HepG2 (cell line): ENCODE data around the gene TULP4. TPM values are rescaled to one million over a fixed set of nuclear protein-coding genes. Genes with fewer than 3 reads are reported as not detected.

ENCODE experiments used
- BHLHE40 ChIP-seq: IDR thresholded peaks from 2 replicates; pipeline ENCODE4 v1.6.1; 2011; ENCODE audit warnings: low read length, improper control_type of control experiment
- CENPX ChIP-seq: sonication (generic); formaldehyde crosslinking; IDR thresholded peaks from 2 replicates; pipeline ENCODE4 v1.9.0; 2021; ENCODE audit warnings: mild to moderate bottlenecking, missing genetic modification reagents, moderate library complexity
- FOSL1 ChIP-seq: sonication (generic); formaldehyde crosslinking; IDR thresholded peaks from 2 replicates; pipeline ENCODE4 v1.9.0; 2021; ENCODE audit warnings: missing genetic modification reagents, borderline replicate concordance
- FOXC1 ChIP-seq: sonication (generic); formaldehyde crosslinking; IDR thresholded peaks from 2 replicates; pipeline ENCODE4 v1.8.0; 2022; ENCODE audit warnings: mild to moderate bottlenecking, missing genetic modification reagents, borderline replicate concordance
- FOXM1 ChIP-seq: sonication (generic); formaldehyde crosslinking; IDR thresholded peaks from 2 replicates; pipeline ENCODE4 v1.5.0; 2020; ENCODE audit warnings: missing genetic modification reagents
- GTF3A ChIP-seq: sonication (generic); formaldehyde crosslinking; conservative IDR thresholded peaks from 2 replicates; pipeline ENCODE4 v1.4.0; 2020; ENCODE audit warnings: mild to moderate bottlenecking, missing genetic modification reagents
- IRF1 ChIP-seq: sonication (generic); formaldehyde crosslinking; IDR thresholded peaks from 2 replicates; pipeline ENCODE4 v1.4.0; 2020; ENCODE audit warnings: low read depth, mild to moderate bottlenecking, missing genetic modification reagents
- IRF9 ChIP-seq: sonication (generic); formaldehyde crosslinking; IDR thresholded peaks from 2 replicates; pipeline ENCODE4 v1.8.0; 2022; ENCODE audit warnings: missing genetic modification reagents, mild to moderate bottlenecking, borderline replicate concordance
- ISL2 ChIP-seq: sonication (generic); formaldehyde crosslinking; IDR thresholded peaks from 2 replicates; pipeline ENCODE4 v1.5.0; 2020; ENCODE audit warnings: missing genetic modification reagents
- ISX ChIP-seq: sonication (generic); formaldehyde crosslinking; conservative IDR thresholded peaks from 2 replicates; pipeline ENCODE4 v1.5.0; 2020; ENCODE audit warnings: missing genetic modification reagents
- LCORL ChIP-seq, 2 experiments: fragments of 450-650 bp in 1 of 2; sonication (generic) in 1 of 2; formaldehyde crosslinking in 1 of 2; IDR thresholded peaks; 2 replicates each; pipeline versions ENCODE4 v1.5.0 to v1.6.1; 2017 to 2020; ENCODE audit warnings: antibody characterized with exemption in 1 of 2, missing genetic modification reagents in 1 of 2
- MLLT10 ChIP-seq: sonication (generic); formaldehyde crosslinking; IDR thresholded peaks from 2 replicates; pipeline ENCODE4 v1.4.0; 2020; ENCODE audit warnings: missing genetic modification reagents
- NCOA5 ChIP-seq: sonication (generic); formaldehyde crosslinking; IDR thresholded peaks from 2 replicates; pipeline ENCODE4 v1.4.0; 2020; ENCODE audit warnings: missing genetic modification reagents
- PCBP2 ChIP-seq: fragments of 200-400 bp; formaldehyde crosslinking; optimal IDR thresholded peaks from 2 replicates; pipeline ENCODE3; 2018; ENCODE audit warnings: low read length, low read depth; ENCODE audit not compliant: poor library complexity, severe bottlenecking
- PHB2 ChIP-seq: fragments of 450-650 bp; IDR thresholded peaks from 2 replicates; pipeline ENCODE4 v1.6.1; 2018; ENCODE audit not compliant: partially characterized antibody
- PTBP1 ChIP-seq: fragments of 200-400 bp; formaldehyde crosslinking; IDR thresholded peaks from 2 replicates; pipeline ENCODE4 v1.6.1; 2018; ENCODE audit warnings: low read length, low read depth; ENCODE audit not compliant: poor library complexity, severe bottlenecking
- REL ChIP-seq: sonication (generic); formaldehyde crosslinking; conservative IDR thresholded peaks from 2 replicates; pipeline ENCODE4 v1.8.0; 2022; ENCODE audit warnings: mild to moderate bottlenecking, missing genetic modification reagents, moderate library complexity
- TAF15 ChIP-seq: fragments of 200-400 bp; formaldehyde crosslinking; IDR thresholded peaks from one replicate; pipeline ENCODE4 v1.6.1; 2018; ENCODE audit warnings: mild to moderate bottlenecking, low read depth, low read length; ENCODE audit not compliant: poor library complexity, severe bottlenecking
- ZFP62 ChIP-seq: sonication (generic); formaldehyde crosslinking; IDR thresholded peaks from 2 replicates; pipeline ENCODE4 v1.4.0; 2020; ENCODE audit warnings: missing genetic modification reagents
- ZNF180 ChIP-seq: sonication (generic); formaldehyde crosslinking; IDR thresholded peaks from 2 replicates; pipeline ENCODE4 v1.4.0; 2020; ENCODE audit warnings: low read depth, missing genetic modification reagents, borderline replicate concordance
- ZNF282 ChIP-seq: fragments of 450-650 bp; IDR thresholded peaks from 2 replicates; pipeline ENCODE4 v1.6.1; 2018; ENCODE audit not compliant: partially characterized antibody
- ZNF333 ChIP-seq: sonication (generic); formaldehyde crosslinking; IDR thresholded peaks from 2 replicates; pipeline ENCODE4 v1.4.0; 2020; ENCODE audit warnings: mild to moderate bottlenecking, missing genetic modification reagents, borderline replicate concordance
- ZNF496 ChIP-seq: sonication (generic); formaldehyde crosslinking; IDR thresholded peaks from 2 replicates; pipeline ENCODE4 v1.8.1; 2023; ENCODE audit warnings: mild to moderate bottlenecking, moderate library complexity, missing genetic modification reagents; ENCODE audit not compliant: insufficient replicate concordance
- ZNF562 ChIP-seq: sonication (generic); formaldehyde crosslinking; IDR thresholded peaks from 2 replicates; pipeline ENCODE4 v1.8.0; 2022; ENCODE audit warnings: missing genetic modification reagents, borderline replicate concordance
- ZNF616 ChIP-seq: sonication (generic); formaldehyde crosslinking; IDR thresholded peaks from 2 replicates; pipeline ENCODE4 v1.5.0; 2020; ENCODE audit warnings: low read depth, mild to moderate bottlenecking, missing genetic modification reagents
- ZNF678 ChIP-seq: sonication (generic); formaldehyde crosslinking; IDR thresholded peaks from 2 replicates; pipeline ENCODE4 v1.4.0; 2020; ENCODE audit warnings: mild to moderate bottlenecking, missing genetic modification reagents
- ZSCAN22 ChIP-seq: sonication (generic); formaldehyde crosslinking; IDR thresholded peaks from 2 replicates; pipeline ENCODE4 v1.4.0; 2020; ENCODE audit warnings: mild to moderate bottlenecking, missing genetic modification reagents
- polyA plus RNA-seq, 8 experiments: library from polyadenylated mRNA; depleted of rRNA in 3 of 8; stranded (reverse) in 7 of 8; unstranded in 1 of 8; fragments of >200 nt; fragmentation: Illumina TruSeq in 4 of 8; extraction: Trizol in 4 of 8; gene quantifications; 2 replicates each; pipeline versions ENCODE4 v1.2.1 to v1.2.3, GENCODE V29; 2011 to 2016; ENCODE audit warnings: low read depth in 4 of 8, missing spikeins in 1 of 8, mixed read lengths in 1 of 8; ENCODE audit not compliant: insufficient read depth in 1 of 8
- total RNA-seq, 5 experiments: library from RNA; depleted of rRNA; stranded (reverse); fragments of >200 nt; fragmentation: Illumina TruSeq; extraction: Trizol; gene quantifications; 2 replicates each; pipeline ENCODE4 v1.2.3, GENCODE V29; 2016; ENCODE audit warnings: low read depth in 1 of 5
- TF ChIP-seq, protein P1 (sequence below): sonication (generic); formaldehyde crosslinking; IDR thresholded peaks from 2 replicates; pipeline ENCODE4 v1.8.0; 2023; ENCODE audit warnings: mild to moderate bottlenecking, missing genetic modification reagents

Gene TULP4
- total and polyA plus RNA-seq, 2 of the 13 experiments (the other 11 are each of a cell fraction or from before 2014, with no cell fraction given), result 21.1 to 122 TPM

DNA sequence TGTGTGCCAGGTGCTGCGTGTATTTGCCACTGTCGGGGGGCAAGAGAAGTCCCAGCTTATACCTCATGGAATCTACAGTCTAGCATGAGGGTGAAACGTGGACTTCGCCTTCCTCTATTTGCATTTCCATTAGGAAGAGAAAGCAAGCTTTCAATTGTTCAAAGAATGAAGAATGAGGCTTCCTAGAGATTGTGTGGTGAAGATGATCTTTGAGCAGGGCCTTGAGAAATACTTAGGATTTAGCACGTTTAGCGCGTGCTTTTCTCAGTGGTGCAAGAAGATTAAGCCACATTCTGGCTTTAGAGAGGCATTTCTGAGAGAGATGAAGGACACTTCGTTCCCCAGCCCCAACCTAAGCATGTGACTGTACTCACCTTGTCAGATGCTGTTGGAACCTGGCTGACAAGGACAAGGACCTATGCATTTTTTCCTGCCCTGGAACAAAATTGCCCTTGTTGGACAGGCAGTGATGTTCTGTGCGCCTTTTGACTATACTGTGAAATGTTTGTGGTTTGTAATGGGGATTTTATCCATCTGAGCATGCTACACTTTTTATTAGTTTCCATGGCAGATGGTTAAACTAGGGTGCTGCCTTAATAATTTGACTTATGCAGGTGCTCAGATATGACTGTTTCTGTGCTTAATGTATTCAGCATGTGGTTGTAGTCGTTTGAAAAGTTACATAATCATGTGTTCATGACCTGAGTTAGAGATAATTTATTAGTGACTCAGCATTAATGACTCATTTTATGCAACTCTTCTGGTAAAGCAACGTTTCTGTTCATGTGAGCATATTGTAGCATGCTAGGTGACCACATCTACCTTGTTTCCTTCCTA lies 10.7 kb downstream of the TULP4 start (continued):
- TF ChIP-seq FOXC1 (peak; percentile 77; the same call in 1 of the 2 replicates), FOXM1 (CRISPR knock-in tag) (no peak), ISX (CRISPR knock-in tag) (peak; percentile 75; the same call in 1 of the 2 replicates), ZNF496 (CRISPR knock-in tag) (no peak), ZFP62 (CRISPR knock-in tag) (no peak), ZNF333 (no peak), PCBP2 (no peak), GTF3A (CRISPR knock-in tag) (no peak), ZNF616 (CRISPR knock-in tag) (0 out of 2 replicates have a peak, but pooled peaks have one; percentile 26), ZNF562 (CRISPR knock-in tag) (no peak), LCORL (IDR thresholded peaks at IDR 0.05) (no peak), LCORL (CRISPR knock-in tag; IDR thresholded peaks at IDR 0.05) (peak; percentile 81), BHLHE40 (peak; percentile 93), NCOA5 (CRISPR knock-in tag) (no peak), ZSCAN22 (peak; percentile 52; the same call in 1 of the 2 replicates), PTBP1 (no peak), ZNF180 (no peak), CENPX (CRISPR knock-in tag) (no peak), FOSL1 (CRISPR knock-in tag) (no peak), ISL2 (CRISPR knock-in tag) (peak; percentile 97), MLLT10 (CRISPR knock-in tag) (no peak), ZNF678 (CRISPR knock-in tag) (peak; percentile 81; the same call in 1 of the 2 replicates), IRF9 (CRISPR knock-in tag) (peak; percentile 44; the same call in 1 of the 2 replicates), REL (no peak), ZNF282 (no peak), IRF1 (CRISPR knock-in tag) (no peak; the same call in 1 of the 2 replicates), PHB2 (no peak), TAF15 (no peak)
- TF ChIP-seq, protein P1, sequence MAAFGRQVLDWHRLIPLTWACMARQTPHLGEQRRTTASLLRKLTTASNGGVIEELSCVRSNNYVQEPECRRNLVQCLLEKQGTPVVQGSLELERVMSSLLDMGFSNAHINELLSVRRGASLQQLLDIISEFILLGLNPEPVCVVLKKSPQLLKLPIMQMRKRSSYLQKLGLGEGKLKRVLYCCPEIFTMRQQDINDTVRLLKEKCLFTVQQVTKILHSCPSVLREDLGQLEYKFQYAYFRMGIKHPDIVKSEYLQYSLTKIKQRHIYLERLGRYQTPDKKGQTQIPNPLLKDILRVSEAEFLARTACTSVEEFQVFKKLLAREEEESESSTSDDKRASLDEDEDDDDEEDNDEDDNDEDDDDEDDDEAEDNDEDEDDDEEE, result peak; percentile 78; the same call in 1 of the 2 replicates
